AG08395 (cell line): ENCODE data around the gene ACACA.

Experiments
- DNase-seq: peaks from one replicate; pipeline ENCODE4 v3.0.0; 2012; ENCODE audit warnings: mixed read lengths, low spot score

ACACA gene

GRCh38 chr17:37067555-37068111 is 339.0 kb downstream of the ACACA start:
- peak; percentile 93 for DNase-seq

GRCh38 chr17:37066322-37067255 is 340.0 kb downstream of the ACACA start:
- no peak for DNase-seq

GRCh38 chr17:37065486-37066321 is 340.9 kb downstream of the ACACA start:
- DNase-seq = no peak

GRCh38 chr17:37064956-37065355 is 341.7 kb downstream of the ACACA start:
- no peak for DNase-seq

GRCh38 chr17:37064206-37064605 is 342.4 kb downstream of the ACACA start:
- no peak for DNase-seq

- no peak for DNase-seq
Measured at GRCh38 chr17:37062021-37062420, 344.6 kb downstream of the ACACA start.

GRCh38 chr17:37060928-37061327 is 345.7 kb downstream of the ACACA start:
- no peak for DNase-seq

GRCh38 chr17:37060094-37060493 is 346.5 kb downstream of the ACACA start:
- no peak for DNase-seq

GRCh38 chr17:37059493-37059892 is 347.1 kb downstream of the ACACA start:
- no peak for DNase-seq

GRCh38 chr17:37056622-37057021 is 350.0 kb downstream of the ACACA start:
- DNase-seq = no peak

GRCh38 chr17:37054894-37055293 is 351.7 kb downstream of the ACACA start:
- DNase-seq = no peak

- no peak for DNase-seq
Measured at GRCh38 chr17:37052450-37052849, 354.2 kb downstream of the ACACA start.

- no peak for DNase-seq
Measured at GRCh38 chr17:37051833-37052232, 354.8 kb downstream of the ACACA start.

- DNase-seq = no peak
Measured at GRCh38 chr17:37051381-37051780, 355.3 kb downstream of the ACACA start.

- DNase-seq = no peak
Measured at GRCh38 chr17:37050920-37051319, 355.7 kb downstream of the ACACA start.

- DNase-seq = no peak
Measured at GRCh38 chr17:37048811-37049210, 357.8 kb downstream of the ACACA start.

GRCh38 chr17:37047631-37048104 is 359.0 kb downstream of the ACACA start:
- peak; percentile 83 for DNase-seq

GRCh38 chr17:37045351-37045922 is 361.2 kb downstream of the ACACA start:
- DNase-seq = no peak

GRCh38 chr17:37043201-37043600 is 363.4 kb downstream of the ACACA start:
- DNase-seq = no peak

- DNase-seq = no peak
Measured at GRCh38 chr17:37041932-37042331, 364.7 kb downstream of the ACACA start.

GRCh38 chr17:37039269-37039668 is 367.4 kb downstream of the ACACA start:
- DNase-seq = no peak

- no peak for DNase-seq
Measured at GRCh38 chr17:37037590-37038155, 369.0 kb downstream of the ACACA start.
